Keratinocyte (primary cell): ENCODE measurements around the gene RAI14. TPM values are rescaled to one million over a fixed set of nuclear protein-coding genes. Genes with fewer than 3 reads are reported as not detected.

Source experiments
- DNase-seq: peaks from one replicate; pipeline ENCODE4 v3.0.0-alpha.2; 2011; ENCODE audit warnings: low read depth, missing footprints, low spot score
- FAIRE-seq: peaks from 2 replicates; lab custom pipeline; 2011; peaks lifted over from hg19 to GRCh38; lab: Jason Lieb, UNC
- H2AFZ ChIP-seq: 2 replicates; pipeline ENCODE4 v1.6.0; 2012; ENCODE audit warnings: low read length, control low read depth, inconsistent platforms; ENCODE audit not compliant: control insufficient read depth
- H3K27ac ChIP-seq: 2 replicates; pipeline ENCODE4 v1.5.1; 2011; ENCODE audit warnings: low read length; ENCODE audit not compliant: control insufficient read depth, insufficient read depth
- H3K27me3 ChIP-seq: 3 replicates; pipeline ENCODE4 v1.6.0; 2011; ENCODE audit warnings: low read length; ENCODE audit not compliant: control insufficient read depth, insufficient read depth; ENCODE audit errors: extremely low read depth
- H3K36me3 ChIP-seq, 2 experiments: 2 replicates in 1 of 2; 3 replicates in 1 of 2; pipeline ENCODE4 v1.5.1; 2011; ENCODE audit warnings: low read length in 2 of 2, mild to moderate bottlenecking in 1 of 2; ENCODE audit not compliant: control insufficient read depth in 2 of 2, insufficient read depth in 2 of 2; ENCODE audit errors: extremely low read depth in 1 of 2
- H3K4me1 ChIP-seq: 3 replicates; pipeline ENCODE4 v1.5.1; 2011; ENCODE audit warnings: low read length; ENCODE audit not compliant: control insufficient read depth, insufficient read depth; ENCODE audit errors: extremely low read depth
- H3K4me2 ChIP-seq: 3 replicates; pipeline ENCODE4 v1.6.0; 2011; ENCODE audit warnings: low read depth, low read length; ENCODE audit not compliant: control insufficient read depth, insufficient read depth; ENCODE audit errors: extremely low read depth
- H3K4me3 ChIP-seq, 3 experiments: fragments of 200-600 bp in 1 of 3; sonication (generic) in 1 of 3; 2 replicates in 2 of 3; 3 replicates in 1 of 3; pipeline ENCODE4 v1.5.1; 2011 to 2016; ENCODE audit warnings: low read length in 3 of 3, mild to moderate bottlenecking in 3 of 3, control low read depth in 2 of 3, inconsistent platforms in 1 of 3, low read depth in 1 of 3, mixed read lengths in 1 of 3, mixed run types in 1 of 3, moderate library complexity in 1 of 3; ENCODE audit not compliant: control insufficient read depth in 2 of 3, insufficient read depth in 2 of 3; ENCODE audit errors: extremely low read depth in 1 of 3
- H3K79me2 ChIP-seq: 2 replicates; pipeline ENCODE4 v1.6.0; 2012; ENCODE audit warnings: low read length; ENCODE audit not compliant: control insufficient read depth, insufficient read depth
- H3K9ac ChIP-seq: 3 replicates; pipeline ENCODE4 v1.6.0; 2011; ENCODE audit warnings: low read length; ENCODE audit not compliant: control insufficient read depth, insufficient read depth; ENCODE audit errors: extremely low read depth
- H3K9me1 ChIP-seq: 3 replicates; pipeline ENCODE4 v1.6.0; 2011; ENCODE audit warnings: low read length; ENCODE audit not compliant: control insufficient read depth, insufficient read depth; ENCODE audit errors: extremely low read depth
- H3K9me3 ChIP-seq: 2 replicates; pipeline ENCODE4 v1.5.1; 2012; ENCODE audit warnings: low read depth, low read length; ENCODE audit not compliant: control insufficient read depth
- H4K20me1 ChIP-seq: 3 replicates; pipeline ENCODE4 v1.6.0; 2011; ENCODE audit warnings: low read length; ENCODE audit not compliant: control insufficient read depth, insufficient read depth; ENCODE audit errors: extremely low read depth
- EZH2 ChIP-seq: IDR thresholded peaks from one replicate; pipeline ENCODE4 v1.6.1; 2012; ENCODE audit warnings: inconsistent platforms, mild to moderate bottlenecking, low read length, moderate library complexity
- dilution Hi-C: fragments of 300-500 bp; cut with MboI; formaldehyde crosslinking; loops from one replicate; pipeline ENCODE4 v1.7.0; 2020; ENCODE audit warnings: low sequenced_read_pairs; ENCODE audit not compliant: extremely low pct_ligation_motif_present
- polyA plus RNA-seq, 5 experiments: library from polyadenylated mRNA; depleted of rRNA in 3 of 5; stranded (reverse) in 3 of 5; stranded (forward) in 1 of 5; unstranded in 1 of 5; fragments of >200 nt; gene quantifications; 1 replicate in 1 of 5; 2 replicates in 3 of 5; 3 replicates in 1 of 5; pipeline versions ENCODE4 v1.2.1 to v1.2.3, GENCODE V29; 2011 to 2012; ENCODE audit warnings: missing spikeins in 2 of 5, low read depth in 1 of 5, low replicate concordance in 1 of 5
- TF ChIP-seq, protein P1 (sequence below), 3 experiments: IDR thresholded peaks in 1 of 3; conservative IDR thresholded peaks in 1 of 3; optimal IDR thresholded peaks in 1 of 3; 2 replicates in 2 of 3; 3 replicates in 1 of 3; pipeline versions ENCODE3 to v1.5.1; 2011; ENCODE audit warnings: low read length in 3 of 3, mild to moderate bottlenecking in 3 of 3, moderate library complexity in 2 of 3, control low read depth in 1 of 3, inconsistent platforms in 1 of 3; ENCODE audit not compliant: insufficient read depth in 2 of 3; ENCODE audit errors: extremely low read depth in 1 of 3

RAI14 gene
- polyA plus RNA-seq, 1 donor (not counting 4 experiments of a cell fraction or from before 2014, with no cell fraction given) = 31.4 TPM

DNA sequence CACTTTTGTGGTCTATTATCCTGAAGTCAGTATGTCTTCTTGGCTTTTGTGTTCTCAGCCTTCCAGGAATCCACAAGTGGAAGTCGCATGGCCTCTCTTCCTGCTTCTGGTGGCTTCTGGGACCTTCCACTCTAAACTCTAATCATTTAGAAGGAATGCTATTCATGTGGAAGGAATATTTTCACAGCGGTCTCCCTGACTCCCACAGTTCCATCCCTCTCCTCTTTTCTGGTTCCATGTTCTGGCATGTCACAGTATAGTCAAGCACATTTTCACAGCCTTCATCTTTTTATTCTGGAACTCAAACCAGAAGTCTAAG is 7.3 kb upstream of the RAI14 start:
- H3K9ac ChIP-seq = no peak overlapping the region
- dilution Hi-C loops = no loop called here
- TF ChIP-seq, protein P1, sequence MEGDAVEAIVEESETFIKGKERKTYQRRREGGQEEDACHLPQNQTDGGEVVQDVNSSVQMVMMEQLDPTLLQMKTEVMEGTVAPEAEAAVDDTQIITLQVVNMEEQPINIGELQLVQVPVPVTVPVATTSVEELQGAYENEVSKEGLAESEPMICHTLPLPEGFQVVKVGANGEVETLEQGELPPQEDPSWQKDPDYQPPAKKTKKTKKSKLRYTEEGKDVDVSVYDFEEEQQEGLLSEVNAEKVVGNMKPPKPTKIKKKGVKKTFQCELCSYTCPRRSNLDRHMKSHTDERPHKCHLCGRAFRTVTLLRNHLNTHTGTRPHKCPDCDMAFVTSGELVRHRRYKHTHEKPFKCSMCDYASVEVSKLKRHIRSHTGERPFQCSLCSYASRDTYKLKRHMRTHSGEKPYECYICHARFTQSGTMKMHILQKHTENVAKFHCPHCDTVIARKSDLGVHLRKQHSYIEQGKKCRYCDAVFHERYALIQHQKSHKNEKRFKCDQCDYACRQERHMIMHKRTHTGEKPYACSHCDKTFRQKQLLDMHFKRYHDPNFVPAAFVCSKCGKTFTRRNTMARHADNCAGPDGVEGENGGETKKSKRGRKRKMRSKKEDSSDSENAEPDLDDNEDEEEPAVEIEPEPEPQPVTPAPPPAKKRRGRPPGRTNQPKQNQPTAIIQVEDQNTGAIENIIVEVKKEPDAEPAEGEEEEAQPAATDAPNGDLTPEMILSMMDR (optimal IDR thresholded peaks at IDR 0.05 in 1 of 3, IDR thresholded peaks at IDR 0.05 in 1 of 3, conservative IDR thresholded peaks at IDR 0.05 in 1 of 3; ENCODE audit: extremely low read depth in 1 of 3, insufficient read depth in 2 of 3, low read length in 3 of 3) = no peak
- no peak for TF ChIP-seq EZH2
- H3K27me3 ChIP-seq = no peaks in the 10 kb centered on the region
- no peak overlapping the region for H2AFZ ChIP-seq
- no peak overlapping the region for H3K4me3 ChIP-seq
- no peak overlapping the region for H3K4me2 ChIP-seq
- no peak for DNase-seq
- no peaks in the 10 kb centered on the region for H4K20me1 ChIP-seq
- no peaks in the 10 kb centered on the region for H3K79me2 ChIP-seq
- no peaks in the 10 kb centered on the region for H3K9me3 ChIP-seq
- no peaks in the 10 kb centered on the region for H3K9me1 ChIP-seq
- H3K4me1 ChIP-seq = no peaks in the 10 kb centered on the region
- H3K36me3 ChIP-seq = no peaks in the 10 kb centered on the region
- FAIRE-seq = no peak
- no peak overlapping the region for H3K27ac ChIP-seq

- Histone ChIP-seq H3K27ac (no peak overlapping the region), H3K4me2 (no peak overlapping the region), H4K20me1 (no peaks in the 10 kb centered on the region), H2AFZ (no peak overlapping the region), H3K4me3 (no peak overlapping the region), H3K9me1 (no peaks in the 10 kb centered on the region), H3K9ac (no peak overlapping the region), H3K9me3 (no peaks in the 10 kb centered on the region), H3K79me2 (no peaks in the 10 kb centered on the region), H3K36me3 (no peaks in the 10 kb centered on the region), H3K4me1 (peaks cover 6% of the 10 kb centered on the region), H3K27me3 (no peaks in the 10 kb centered on the region)
- DNase-seq (no peak), FAIRE-seq (no peak)
- TF ChIP-seq, protein P1 (optimal IDR thresholded peaks at IDR 0.05 in 1 of 3, IDR thresholded peaks at IDR 0.05 in 1 of 3, conservative IDR thresholded peaks at IDR 0.05 in 1 of 3; ENCODE audit: extremely low read depth in 1 of 3, insufficient read depth in 2 of 3, low read length in 3 of 3) = no peak
- no peak for TF ChIP-seq EZH2
- dilution Hi-C loops = no loop called here
Measured at GRCh38 chr5:34651791-34652190, 4.3 kb upstream of the RAI14 start.
